OCI-LY1 (cell line): ENCODE measurements around the gene ADAM8.

Experiments
- H2AFZ ChIP-seq: fragments of 200-600 bp; sonication (generic), shearing (Covaris generic); 2 replicates; pipeline ENCODE4 v1.6.0; 2014; ENCODE audit warnings: antibody characterized with exemption, mild to moderate bottlenecking, low read length
- H3F3A ChIP-seq: fragments of 200-600 bp; sonication (generic), shearing (Covaris generic); 2 replicates; pipeline ENCODE4 v1.6.0; 2014; ENCODE audit warnings: mild to moderate bottlenecking, antibody characterized with exemption, low read length, moderate library complexity; ENCODE audit not compliant: insufficient read depth
- H3K27ac ChIP-seq: fragments of 200-600 bp; sonication (generic); 2 replicates; pipeline ENCODE4 v1.5.1; 2014; ENCODE audit warnings: low read length, mixed run types, mild to moderate bottlenecking, low read depth; ENCODE audit not compliant: poor library complexity, severe bottlenecking
- H3K27me3 ChIP-seq: fragments of 200-600 bp; sonication (generic); 2 replicates; pipeline ENCODE4 v1.6.0; 2014; ENCODE audit warnings: antibody characterized with exemption, mild to moderate bottlenecking, low read length, moderate library complexity; ENCODE audit not compliant: insufficient read depth
- H3K36me3 ChIP-seq: fragments of 200-600 bp; sonication (generic); 2 replicates; pipeline ENCODE4 v1.6.1; 2014; ENCODE audit warnings: mild to moderate bottlenecking, antibody characterized with exemption, low read length, moderate library complexity, mixed read lengths; ENCODE audit not compliant: insufficient read depth
- H3K4me1 ChIP-seq: fragments of 200-600 bp; sonication (generic); 2 replicates; pipeline ENCODE4 v1.5.1; 2014; ENCODE audit warnings: mild to moderate bottlenecking, low read length, moderate library complexity; ENCODE audit not compliant: insufficient read depth, severe bottlenecking
- H3K4me2 ChIP-seq: fragments of 200-600 bp; sonication (generic), shearing (Covaris generic); 2 replicates; pipeline ENCODE4 v1.6.1; 2014; ENCODE audit warnings: low read length
- H3K4me3 ChIP-seq: fragments of 200-600 bp; sonication (generic); 2 replicates; pipeline ENCODE4 v1.5.1; 2014; ENCODE audit warnings: low read length, low read depth, mild to moderate bottlenecking, mixed read lengths; ENCODE audit not compliant: poor library complexity, severe bottlenecking
- H3K79me2 ChIP-seq: fragments of 200-600 bp; shearing (Covaris generic); 2 replicates; pipeline ENCODE4 v1.6.1; 2016; ENCODE audit warnings: mixed run types, low read length, mixed read lengths; ENCODE audit not compliant: insufficient read depth
- H3K9ac ChIP-seq: fragments of 200-600 bp; sonication (generic), shearing (Covaris generic); 2 replicates; pipeline ENCODE4 v1.6.1; 2014; ENCODE audit warnings: mild to moderate bottlenecking, low read length, mixed read lengths
- H3K9me2 ChIP-seq: fragments of 200-600 bp; sonication (generic), shearing (Covaris generic); 2 replicates; pipeline ENCODE4 v1.6.1; 2014; ENCODE audit warnings: low read depth, mild to moderate bottlenecking, low read length, mixed read lengths
- H3K9me3 ChIP-seq: fragments of 200-600 bp; shearing (Covaris generic); 2 replicates; pipeline ENCODE4 v1.6.1; 2014; ENCODE audit warnings: low read length, mixed read lengths
- H4K20me1 ChIP-seq: fragments of 200-600 bp; sonication (generic), shearing (Covaris generic); 2 replicates; pipeline ENCODE4 v1.6.0; 2016; ENCODE audit warnings: mild to moderate bottlenecking, low read length; ENCODE audit not compliant: insufficient read depth
- EZH2 ChIP-seq: fragments of 200-600 bp; sonication (generic), shearing (Covaris generic); IDR thresholded peaks from 2 replicates; pipeline ENCODE4 v1.8.0; 2017; ENCODE audit warnings: borderline replicate concordance, mixed run types, mild to moderate bottlenecking, antibody characterized with exemption, low read length, moderate library complexity, mixed read lengths
- TF ChIP-seq, protein P1 (sequence below): fragments of 200-600 bp; sonication (generic), shearing (Covaris generic); IDR thresholded peaks from 2 replicates; pipeline ENCODE4 v1.5.1; 2017; ENCODE audit warnings: mild to moderate bottlenecking, antibody characterized with exemption, low read length, moderate library complexity, mixed read lengths

The ADAM8 gene

DNA sequence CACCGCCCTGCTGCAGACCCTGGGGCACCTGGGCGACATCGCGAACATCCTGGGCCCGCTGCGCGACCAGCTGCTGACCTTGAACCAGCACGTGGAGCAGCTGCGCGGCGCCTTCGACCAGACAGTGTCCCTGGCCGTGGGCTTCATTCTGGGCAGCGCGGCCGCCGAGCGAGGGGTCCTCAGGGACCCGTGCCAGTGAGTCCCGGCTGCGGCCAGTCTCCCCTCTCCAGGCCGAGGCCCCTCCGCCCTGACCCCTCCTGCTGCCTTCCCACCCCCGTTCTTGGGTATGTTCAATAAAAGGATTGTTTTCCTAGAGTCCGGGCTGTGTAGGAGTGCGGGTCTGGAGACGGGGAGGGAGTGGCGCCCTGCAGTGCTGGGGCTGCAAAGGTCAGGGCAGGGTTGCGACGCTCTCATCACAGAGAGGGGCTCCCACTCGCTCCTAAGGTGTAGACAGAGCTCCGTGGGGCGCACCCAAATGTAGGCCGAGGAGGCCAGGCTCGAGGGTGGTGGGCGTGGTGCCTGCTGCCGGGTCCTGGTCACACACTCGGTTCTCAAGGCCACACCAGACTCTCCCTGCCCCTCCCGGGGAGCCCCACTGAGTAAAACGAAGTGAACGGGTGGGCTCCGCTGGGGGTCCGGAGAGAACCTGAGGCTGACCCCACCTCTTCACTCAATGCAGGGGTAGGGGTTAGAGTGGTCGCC, 45.3 kb downstream of the ADAM8 start:
- H3K9me2 ChIP-seq, result no peaks in the 10 kb centered on the region
- no peak overlapping the region for H3K4me3 ChIP-seq
- H2AFZ ChIP-seq, result no peak overlapping the region
- H3K36me3 ChIP-seq, result no peaks in the 10 kb centered on the region
- H3K27ac ChIP-seq, result no peak overlapping the region
- no peak overlapping the region for H3K4me2 ChIP-seq
- H3K27me3 ChIP-seq, result no peaks in the 10 kb centered on the region
- no peak for TF ChIP-seq EZH2
- TF ChIP-seq, protein P1, sequence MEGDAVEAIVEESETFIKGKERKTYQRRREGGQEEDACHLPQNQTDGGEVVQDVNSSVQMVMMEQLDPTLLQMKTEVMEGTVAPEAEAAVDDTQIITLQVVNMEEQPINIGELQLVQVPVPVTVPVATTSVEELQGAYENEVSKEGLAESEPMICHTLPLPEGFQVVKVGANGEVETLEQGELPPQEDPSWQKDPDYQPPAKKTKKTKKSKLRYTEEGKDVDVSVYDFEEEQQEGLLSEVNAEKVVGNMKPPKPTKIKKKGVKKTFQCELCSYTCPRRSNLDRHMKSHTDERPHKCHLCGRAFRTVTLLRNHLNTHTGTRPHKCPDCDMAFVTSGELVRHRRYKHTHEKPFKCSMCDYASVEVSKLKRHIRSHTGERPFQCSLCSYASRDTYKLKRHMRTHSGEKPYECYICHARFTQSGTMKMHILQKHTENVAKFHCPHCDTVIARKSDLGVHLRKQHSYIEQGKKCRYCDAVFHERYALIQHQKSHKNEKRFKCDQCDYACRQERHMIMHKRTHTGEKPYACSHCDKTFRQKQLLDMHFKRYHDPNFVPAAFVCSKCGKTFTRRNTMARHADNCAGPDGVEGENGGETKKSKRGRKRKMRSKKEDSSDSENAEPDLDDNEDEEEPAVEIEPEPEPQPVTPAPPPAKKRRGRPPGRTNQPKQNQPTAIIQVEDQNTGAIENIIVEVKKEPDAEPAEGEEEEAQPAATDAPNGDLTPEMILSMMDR, result no peak
- H3K4me1 ChIP-seq, result no peaks in the 10 kb centered on the region
- H3F3A ChIP-seq, result no peaks in the 10 kb centered on the region
- H3K9ac ChIP-seq, result no peak overlapping the region
- no peaks in the 10 kb centered on the region for H3K9me3 ChIP-seq
- H3K79me2 ChIP-seq, result no peaks in the 10 kb centered on the region
- H4K20me1 ChIP-seq, result no peaks in the 10 kb centered on the region

DNA sequence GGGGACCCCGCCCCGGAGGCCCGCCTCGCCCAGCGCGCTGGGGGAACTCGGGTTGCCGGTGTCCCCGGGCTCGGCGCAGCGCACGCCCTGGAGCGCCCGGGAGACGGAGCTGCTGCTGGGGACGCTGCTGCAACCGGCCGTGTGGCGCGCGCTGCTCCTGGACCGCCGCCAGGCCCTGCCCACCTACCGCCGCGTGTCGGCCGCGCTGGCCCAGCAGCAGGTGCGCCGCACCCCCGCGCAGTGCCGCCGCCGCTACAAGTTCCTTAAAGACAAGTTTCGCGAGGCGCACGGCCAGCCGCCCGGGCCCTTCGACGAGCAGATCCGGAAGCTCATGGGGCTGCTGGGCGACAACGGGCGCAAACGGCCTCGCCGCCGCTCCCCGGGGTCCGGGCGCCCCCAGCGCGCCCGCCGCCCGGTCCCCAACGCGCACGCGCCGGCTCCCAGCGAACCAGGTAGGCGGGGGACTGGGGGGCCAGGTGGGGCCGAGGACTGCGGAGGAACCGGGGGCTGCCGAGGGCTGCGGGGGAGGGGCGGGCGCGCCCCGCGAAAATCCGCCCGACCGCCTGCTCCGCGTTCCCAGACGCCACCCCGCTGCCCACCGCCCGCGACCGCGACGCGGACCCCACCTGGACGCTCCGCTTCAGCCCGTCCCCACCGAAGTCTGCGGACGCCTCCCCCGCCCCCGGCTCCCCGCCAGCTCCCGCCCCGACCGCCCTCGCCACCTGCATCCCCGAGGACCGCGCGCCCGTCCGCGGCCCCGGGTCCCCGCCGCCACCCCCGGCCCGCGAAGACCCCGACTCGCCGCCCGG, 46.1 kb downstream of the ADAM8 start:
- H3K27ac ChIP-seq, result no peak overlapping the region
- no peak overlapping the region for H3K4me2 ChIP-seq
- no peak overlapping the region for H3K4me3 ChIP-seq
- no peaks in the 10 kb centered on the region for H3K36me3 ChIP-seq
- H3K4me1 ChIP-seq, result no peaks in the 10 kb centered on the region
- no peaks in the 10 kb centered on the region for H4K20me1 ChIP-seq
- H3K79me2 ChIP-seq, result no peaks in the 10 kb centered on the region
- H2AFZ ChIP-seq, result no peak overlapping the region
- no peaks in the 10 kb centered on the region for H3F3A ChIP-seq
- H3K9me2 ChIP-seq, result no peaks in the 10 kb centered on the region
- no peak overlapping the region for H3K9ac ChIP-seq
- no peak for TF ChIP-seq EZH2
- TF ChIP-seq, protein P1, result no peak
- H3K9me3 ChIP-seq, result no peaks in the 10 kb centered on the region
- no peaks in the 10 kb centered on the region for H3K27me3 ChIP-seq

DNA sequence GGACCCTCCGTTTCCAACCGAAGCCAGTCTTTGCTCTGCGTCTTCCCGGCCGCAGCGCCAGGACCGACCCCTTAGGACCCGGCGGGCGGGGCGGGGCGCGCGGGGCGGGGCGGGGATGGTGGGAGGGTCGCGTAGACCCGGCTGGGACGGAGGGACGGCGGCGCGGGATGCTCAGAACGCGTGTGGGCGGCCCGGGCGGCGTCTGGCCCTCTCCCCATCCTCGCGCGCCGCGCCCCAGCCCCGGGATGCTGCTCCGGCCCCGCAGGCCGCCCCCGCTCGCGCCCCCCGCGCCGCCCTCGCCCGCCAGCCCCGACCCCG, 46.7 kb downstream of the ADAM8 start, which contains the start of gene UTF1:
Gene UTF1 (plus strand): TSS at position 174 of the 318 bp plus-strand sequence. CDS start 72 bp downstream, at position 246.
- Histone ChIP-seq H3K9me2 (no peaks in the 10 kb centered on the region), H3K4me2 (no peak within 1 kb of the TSS), H3K4me3 (no peak within 1 kb of the TSS), H3K9me3 (no peaks in the 10 kb centered on the region), H3K27me3 (no peaks in the 10 kb centered on the region), H3K4me1 (no peaks in the 10 kb centered on the region), H3K79me2 (no peaks in the 10 kb centered on the region), H3K36me3 (no peaks in the 10 kb centered on the region), H3F3A (no peaks in the 10 kb centered on the region), H3K9ac (no peak within 1 kb of the TSS), H4K20me1 (no peaks in the 10 kb centered on the region), H2AFZ (no peak within 1 kb of the TSS), H3K27ac (no peak within 1 kb of the TSS)
- TF ChIP-seq, protein P1, result no peak
- no peak for TF ChIP-seq EZH2
